GM23338 (cell line): ENCODE data around the gene SLC35F1. TPM values are rescaled to one million over a fixed set of nuclear protein-coding genes. Genes with fewer than 3 reads are reported as not detected.

Experiments used
- ATAC-seq: fragments of 200-7000 bp; cut with Tn5 transposase; 3 replicates; pipeline ENCODE4 v1.9.1; 2020
- DNase-seq: peaks from one replicate; pipeline ENCODE4 v3.0.0-alpha.2; 2015; ENCODE audit warnings: low spot score
- H2AFZ ChIP-seq: fragments of 200-600 bp; sonication (generic); 2 replicates; pipeline ENCODE4 v1.8.0; 2016; ENCODE audit warnings: antibody characterized with exemption, mild to moderate bottlenecking, moderate library complexity
- H3F3A ChIP-seq: fragments of 200-600 bp; sonication (generic); replicated peaks from 2 replicates; pipeline ENCODE4 v1.8.0; 2017; ENCODE audit warnings: antibody characterized with exemption, mixed run types, low read depth
- H3K27ac ChIP-seq: fragments of 200-600 bp; sonication (generic); 2 replicates; pipeline ENCODE4 v1.6.1; 2016; ENCODE audit warnings: low read depth
- H3K27me3 ChIP-seq: fragments of 200-600 bp; sonication (generic); 2 replicates; pipeline ENCODE4 v1.8.0; 2016; ENCODE audit warnings: mild to moderate bottlenecking, mixed run types, moderate library complexity; ENCODE audit not compliant: insufficient read depth
- H3K36me3 ChIP-seq: fragments of 200-600 bp; sonication (generic); 2 replicates; pipeline ENCODE4 v1.8.0; 2016; ENCODE audit warnings: mild to moderate bottlenecking; ENCODE audit not compliant: insufficient read depth
- H3K4me1 ChIP-seq: fragments of 200-600 bp; sonication (generic); 2 replicates; pipeline ENCODE4 v1.8.0; 2016; ENCODE audit warnings: mild to moderate bottlenecking, moderate library complexity; ENCODE audit not compliant: insufficient read depth
- H3K4me2 ChIP-seq: fragments of 200-600 bp; sonication (generic); 2 replicates; pipeline ENCODE4 v1.7.1; 2017; ENCODE audit warnings: mixed run types
- H3K4me3 ChIP-seq: fragments of 200-600 bp; sonication (generic); 2 replicates; pipeline ENCODE4 v1.6.1; 2016; ENCODE audit warnings: mixed run types
- H3K79me2 ChIP-seq: fragments of 200-600 bp; sonication (generic); replicated peaks from 2 replicates; pipeline ENCODE4 v1.8.0; 2017; ENCODE audit warnings: mild to moderate bottlenecking; ENCODE audit not compliant: insufficient read depth
- H3K9me2 ChIP-seq: fragments of 200-600 bp; sonication (generic); 2 replicates; pipeline ENCODE4 v1.8.0; 2017; ENCODE audit not compliant: insufficient read depth
- H4K20me1 ChIP-seq: fragments of 200-600 bp; sonication (generic); replicated peaks from 2 replicates; pipeline ENCODE4 v1.8.0; 2017; ENCODE audit warnings: mild to moderate bottlenecking; ENCODE audit not compliant: insufficient read depth
- H3K27ac Mint-ChIP-seq: 2 replicates; pipeline ENCODE4 v1.8.0; 2020; ENCODE audit warnings: inconsistent platforms, mild to moderate bottlenecking, moderate library complexity, mixed read lengths
- H3K27me3 Mint-ChIP-seq: 3 replicates; pipeline ENCODE4 v1.8.0; 2022; ENCODE audit warnings: low read depth, mild to moderate bottlenecking, moderate library complexity, mixed read lengths, inconsistent platforms; ENCODE audit not compliant: insufficient read depth, poor library complexity
- H3K36me3 Mint-ChIP-seq: 3 replicates; pipeline ENCODE4 v1.8.0; 2021; ENCODE audit warnings: low read depth, mild to moderate bottlenecking, inconsistent platforms, moderate library complexity, mixed read lengths
- H3K4me1 Mint-ChIP-seq: 3 replicates; pipeline ENCODE4 v1.8.0; 2020; ENCODE audit warnings: mild to moderate bottlenecking, inconsistent platforms, mixed read lengths
- H3K4me3 Mint-ChIP-seq: 3 replicates; pipeline ENCODE4 v1.8.0; 2021; ENCODE audit warnings: moderate library complexity, mild to moderate bottlenecking, inconsistent platforms, mixed read lengths
- H3K9me3 Mint-ChIP-seq: 3 replicates; pipeline ENCODE4 v1.8.0; 2020; ENCODE audit warnings: moderate library complexity, mild to moderate bottlenecking, inconsistent platforms, mixed read lengths
- CREB1 ChIP-seq: fragments of 250-450 bp; sonication (Bioruptor Pico); IDR thresholded peaks from 2 replicates; pipeline ENCODE4 v1.5.0; 2020; ENCODE audit warnings: low read depth, mild to moderate bottlenecking, moderate library complexity
- EZH2 ChIP-seq: fragments of 200-600 bp; sonication (generic); IDR thresholded peaks from one replicate; pipeline ENCODE4 v1.8.0; 2017; ENCODE audit warnings: antibody characterized with exemption, mild to moderate bottlenecking, low read depth; ENCODE audit not compliant: unreplicated experiment
- EZH2phosphoT487 ChIP-seq: fragments of 200-600 bp; sonication (generic); IDR thresholded peaks from one replicate; pipeline ENCODE4 v1.8.1; 2018; ENCODE audit warnings: antibody characterized with exemption; ENCODE audit not compliant: unreplicated experiment
- JUNB ChIP-seq: IDR thresholded peaks from one replicate; pipeline ENCODE4 v1.6.1; 2016; ENCODE audit warnings: antibody characterized with exemption; ENCODE audit not compliant: unreplicated experiment
- NANOG ChIP-seq: IDR thresholded peaks from 2 replicates; pipeline ENCODE4 v1.6.1; 2016; ENCODE audit warnings: antibody characterized with exemption, borderline replicate concordance
- POLR2AphosphoS5 ChIP-seq: IDR thresholded peaks from 2 replicates; pipeline ENCODE4 v1.6.1; 2016; ENCODE audit warnings: antibody characterized with exemption, low read depth
- ZNF331 ChIP-seq: fragments of 250-450 bp; sonication (Bioruptor Pico); IDR thresholded peaks from 2 replicates; pipeline ENCODE4 v1.5.0; 2020; ENCODE audit warnings: low read depth, mild to moderate bottlenecking, moderate library complexity
- ZNF462 ChIP-seq: fragments of 250-450 bp; sonication (Bioruptor Pico); IDR thresholded peaks from 2 replicates; pipeline ENCODE4 v1.5.0; 2020; ENCODE audit warnings: mild to moderate bottlenecking, moderate library complexity
- polyA plus RNA-seq: library from polyadenylated mRNA; unstranded; fragments of >200 nt; fragmentation: Nextera tagmentation; extraction: Ambion mirVana; gene quantifications from 2 replicates; pipeline ENCODE4 v1.2.1, GENCODE V29; 2016
- total RNA-seq: library from RNA; depleted of rRNA; stranded (reverse); fragments of >200 nt; shearing (Covaris generic); gene quantifications from 2 replicates; pipeline ENCODE4 v1.2.3, GENCODE V29; 2014

Gene SLC35F1
- total and polyA plus RNA-seq, 2 experiments from 2014 or later: 3.0 to 10.3 TPM

GRCh38 chr6:117933471-117933870 is 26.4 kb downstream of the SLC35F1 start (continued):
- TF ChIP-seq ZNF462 (CRISPR knock-in tag) (no peak), JUNB (no peak), EZH2 (no peak), CREB1 (CRISPR knock-in tag) (no peak), POLR2AphosphoS5 (no peak), EZH2phosphoT487 (no peak), ZNF331 (no peak)

DNA sequence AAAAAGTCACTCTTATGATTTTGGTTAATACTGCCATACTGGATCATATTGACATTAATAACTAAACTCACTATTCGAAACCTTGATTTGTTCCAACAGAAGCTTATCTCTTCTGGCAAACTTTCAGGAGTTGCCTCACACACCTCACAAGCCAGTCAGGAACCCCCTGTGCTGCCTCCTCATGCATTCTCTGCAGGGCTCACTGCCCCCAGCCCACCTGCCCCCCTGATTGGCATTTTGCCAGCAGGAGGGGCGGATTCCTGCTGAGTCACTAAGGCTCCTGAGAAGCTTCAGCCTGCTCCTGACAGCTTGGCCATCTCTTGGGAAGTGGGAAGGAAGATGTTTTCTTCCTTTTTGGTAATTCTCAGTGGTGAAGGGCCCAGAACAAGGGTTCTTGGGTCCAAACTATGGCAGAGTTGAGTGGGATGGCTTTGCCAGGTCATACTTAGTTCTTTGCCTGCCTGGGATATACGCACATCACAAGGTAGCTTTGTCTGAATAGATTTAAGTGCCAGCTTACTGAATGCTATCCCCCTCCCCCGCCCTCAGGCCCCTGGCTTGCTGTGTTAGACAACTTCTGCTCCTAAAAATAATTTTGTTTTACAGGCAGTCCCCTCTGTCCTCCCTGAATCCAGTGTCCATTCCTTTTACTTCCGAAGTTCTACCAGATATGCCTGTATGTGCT is 31.4 kb downstream of the SLC35F1 start:
- Mint-ChIP-seq H3K27ac (no peak overlapping the region; the same call in 1 of the 2 replicates), H3K36me3 (no peaks in the 10 kb centered on the region), H3K9me3 (no peaks in the 10 kb centered on the region), H3K4me1 (peaks cover 26% of the 10 kb centered on the region), H3K27me3 (no peaks in the 10 kb centered on the region), H3K4me3 (peak overlapping the region; percentile 28; the same call in 1 of the 3 replicates)
- Histone ChIP-seq H3K27ac (no peak overlapping the region), H3K4me2 (peak overlapping the region; percentile 47; the same call in 1 of the 2 replicates), H3K36me3 (no peaks in the 10 kb centered on the region), H4K20me1 (no peaks in the 10 kb centered on the region), H3K4me3 (no peak overlapping the region), H3K4me1 (peaks cover 7% of the 10 kb centered on the region; the same call in 1 of the 2 replicates), H3K79me2 (no peaks in the 10 kb centered on the region), H2AFZ (no peak overlapping the region), H3F3A (no peaks in the 10 kb centered on the region), H3K9me2 (no peaks in the 10 kb centered on the region), H3K27me3 (no peaks in the 10 kb centered on the region)
- DNase-seq (peak; percentile 43), ATAC-seq (peak; percentile 82)
- TF ChIP-seq JUNB (no peak), NANOG (no peak), ZNF462 (CRISPR knock-in tag) (peak; percentile 58; the same call in 1 of the 2 replicates), EZH2phosphoT487 (no peak), POLR2AphosphoS5 (no peak)
